ENCODE data around the gene CCDC57. TPM values are rescaled to one million over a fixed set of nuclear protein-coding genes. Genes with fewer than 3 reads are reported as not detected.
"Not testable (repeated sequence)": the region's sequence is repeated elsewhere in the genome, so short reads cannot be mapped to it uniquely, and the experiment has no call there.

The CCDC57 gene
- total RNA-seq, 5 donors from 2014 or later (not counting 1 experiment from before 2014, with no cell fraction given): 86.4 to 127 (median 103) TPM

GRCh38 chr17:82215095-82215971 is 2.7 kb upstream of the CCDC57 start:
- ChIA-PET POLR2A (no interaction called here), CTCF (no interaction called here)
- no peak overlapping the region for H3K4me3 ChIP-seq (ENCODE audit: control insufficient read depth in 1 of 2, extremely low read depth in 1 of 2, low read length in 1 of 2)
- Mint-ChIP-seq H3K27ac (peak overlapping the region in 1 of 2 donors; percentile 68), H3K4me3 (peak overlapping the region in 2 of 3 donors; percentile 24 to 72), H3K4me1 (peaks cover 14 to 44% (median 30%) of the 10 kb centered on the region in 3 donors), H3K36me3 (no peaks in the 10 kb centered on the region), H3K9me3 (no peaks in the 10 kb centered on the region), H3K27me3 (no peaks in the 10 kb centered on the region)
- H3K27ac ChIP-seq (ENCODE audit: low read length): peak overlapping the region; percentile 57
- peaks cover 12 to 61% of the 10 kb centered on the region in 2 experiments for H3K4me1 ChIP-seq (ENCODE audit: control insufficient read depth in 1 of 2, extremely low read depth in 1 of 2, insufficient read depth in 2 of 2, low read length in 2 of 2)
- ATAC-seq (replicated peaks in 1 of 4): no peak
- DNase-seq: no peak
- H3K27me3 ChIP-seq (replicated peaks in 1 of 2; ENCODE audit: control insufficient read depth in 2 of 2, extremely low read depth in 1 of 2, insufficient read depth in 2 of 2, low read length in 1 of 2): no peaks in the 10 kb centered on the region
- no peaks in the 10 kb centered on the region for H3K9me3 ChIP-seq
- WGBS (ENCODE audit: insufficient coverage): 90% methylated on average over 17 of the region's 25 CpGs
- H3K36me3 ChIP-seq (ENCODE audit: control insufficient read depth in 2 of 2, extremely low read depth in 1 of 2, insufficient read depth in 1 of 2, low read length in 1 of 2): no peaks in the 10 kb centered on the region

- H3K27ac Mint-ChIP-seq: peak overlapping the region; percentile 27 to 71
- no peak for DNase-seq
- ChIA-PET CTCF (no interaction called here), POLR2A (no interaction called here)
- H3K36me3 Mint-ChIP-seq: no peaks in the 10 kb centered on the region
- no peaks in the 10 kb centered on the region for H3K9me3 Mint-ChIP-seq
- H3K4me3 Mint-ChIP-seq: peak overlapping the region; percentile 65 to 73 (median 72)
- no peak for ATAC-seq (replicated peaks in 1 of 4)
- Histone ChIP-seq H3K4me3 (ENCODE audit: control insufficient read depth in 1 of 2, extremely low read depth in 1 of 2, low read length in 1 of 2) (no peak overlapping the region), H3K4me1 (ENCODE audit: control insufficient read depth in 1 of 2, extremely low read depth in 1 of 2, insufficient read depth in 2 of 2, low read length in 2 of 2) (peaks cover 12 to 61% of the 10 kb centered on the region in 2 experiments), H3K27me3 (replicated peaks in 1 of 2; ENCODE audit: control insufficient read depth in 2 of 2, extremely low read depth in 1 of 2, insufficient read depth in 2 of 2, low read length in 1 of 2) (no peaks in the 10 kb centered on the region), H3K27ac (ENCODE audit: low read length) (no peak overlapping the region), H3K36me3 (ENCODE audit: control insufficient read depth in 2 of 2, extremely low read depth in 1 of 2, insufficient read depth in 1 of 2, low read length in 1 of 2) (no peaks in the 10 kb centered on the region), H3K9me3 (no peaks in the 10 kb centered on the region)
- H3K4me1 Mint-ChIP-seq: peaks cover 14 to 49% (median 30%) of the 10 kb centered on the region in 3 donors
- no peaks in the 10 kb centered on the region for H3K27me3 Mint-ChIP-seq
- WGBS (ENCODE audit: insufficient coverage): 87% methylated on average over 10 of the region's 11 CpGs
These were observed 1.5 kb upstream of the CCDC57 start for GRCh38 chr17:82214012-82214628.

GRCh38 chr17:82213251-82214011 is 789 bp upstream of the CCDC57 start:
- CTCF ChIA-PET: no interaction called here
- POLR2A ChIA-PET: no interaction called here
- peaks cover 14 to 52% (median 32%) of the 10 kb centered on the region in 3 donors for H3K4me1 Mint-ChIP-seq
- WGBS (ENCODE audit: insufficient coverage): 29% methylated on average over 10 of the region's 37 CpGs
- H3K9me3 Mint-ChIP-seq: no peaks in the 10 kb centered on the region
- Histone ChIP-seq H3K27ac (ENCODE audit: low read length) (no peak overlapping the region), H3K36me3 (ENCODE audit: control insufficient read depth in 2 of 2, extremely low read depth in 1 of 2, insufficient read depth in 1 of 2, low read length in 1 of 2) (no peaks in the 10 kb centered on the region), H3K4me1 (ENCODE audit: control insufficient read depth in 1 of 2, extremely low read depth in 1 of 2, insufficient read depth in 2 of 2, low read length in 2 of 2) (peaks cover 12 to 61% of the 10 kb centered on the region in 2 experiments), H3K27me3 (replicated peaks in 1 of 2; ENCODE audit: control insufficient read depth in 2 of 2, extremely low read depth in 1 of 2, insufficient read depth in 2 of 2, low read length in 1 of 2) (no peaks in the 10 kb centered on the region), H3K4me3 (ENCODE audit: control insufficient read depth in 1 of 2, extremely low read depth in 1 of 2, low read length in 1 of 2) (peak overlapping the region; percentile 51 to 53), H3K9me3 (no peaks in the 10 kb centered on the region)
- ATAC-seq (replicated peaks in 1 of 4) (peak; percentile 1 to 56 (median 12)), DNase-seq (peak in 26 of 35 experiments; percentile 47 to 77 (median 59))
- H3K27ac Mint-ChIP-seq: peak overlapping the region; percentile 81 to 84
- H3K4me3 Mint-ChIP-seq: peak overlapping the region; percentile 71 to 83 (median 72)
- no peaks in the 10 kb centered on the region for H3K27me3 Mint-ChIP-seq
- H3K36me3 Mint-ChIP-seq: no peaks in the 10 kb centered on the region

DNA sequence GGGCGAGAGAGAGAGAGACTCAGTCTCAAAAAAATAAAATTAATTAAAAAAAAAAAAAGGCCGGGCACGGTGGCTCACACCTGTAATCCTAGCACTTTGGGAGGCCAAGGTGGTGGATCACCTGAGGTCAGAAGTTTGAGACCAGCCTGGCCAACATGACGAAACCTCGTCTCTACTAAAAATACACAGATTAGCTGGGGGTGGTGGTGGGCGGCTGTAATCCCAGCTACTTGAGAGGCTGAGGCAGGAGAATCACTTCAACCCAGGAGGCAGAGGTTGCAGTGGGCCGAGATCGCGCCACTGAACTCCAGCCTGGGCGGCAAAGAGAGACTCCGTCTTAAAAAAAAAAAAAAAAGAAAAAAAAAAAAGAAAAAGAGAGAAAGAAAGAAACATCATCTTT is 2.0 kb downstream of the CCDC57 start:
- H3K4me1 Mint-ChIP-seq: peaks cover 23 to 51% (median 37%) of the 10 kb centered on the region in 3 donors
- H3K9me3 Mint-ChIP-seq; H3K27me3 Mint-ChIP-seq; H3K9me3 ChIP-seq; DNase-seq; H3K27ac ChIP-seq (ENCODE audit: low read length); H3K36me3 ChIP-seq (ENCODE audit: control insufficient read depth in 2 of 2, extremely low read depth in 1 of 2, insufficient read depth in 1 of 2, low read length in 1 of 2); H3K4me3 Mint-ChIP-seq; H3K27me3 ChIP-seq (replicated peaks in 1 of 2; ENCODE audit: control insufficient read depth in 2 of 2, extremely low read depth in 1 of 2, insufficient read depth in 2 of 2, low read length in 1 of 2); H3K27ac Mint-ChIP-seq; H3K4me3 ChIP-seq (ENCODE audit: control insufficient read depth in 1 of 2, extremely low read depth in 1 of 2, low read length in 1 of 2); ATAC-seq (replicated peaks in 1 of 4); H3K36me3 Mint-ChIP-seq; POLR2A ChIA-PET: not testable (repeated sequence)
- CTCF ChIA-PET: interaction anchor here (0.6 to 0.7 kb wide), 2 partner anchors 10 to 28 kb away, joined by 3 read pairs; no protein-coding TSS in a partner anchor
- H3K4me1 ChIP-seq (ENCODE audit: control insufficient read depth in 1 of 2, extremely low read depth in 1 of 2, insufficient read depth in 2 of 2, low read length in 2 of 2): peaks cover 11 to 52% of the 10 kb centered on the region in 2 experiments
- WGBS (ENCODE audit: insufficient coverage): no CpG with 5 or more reads among the region's 11 CpGs

DNA sequence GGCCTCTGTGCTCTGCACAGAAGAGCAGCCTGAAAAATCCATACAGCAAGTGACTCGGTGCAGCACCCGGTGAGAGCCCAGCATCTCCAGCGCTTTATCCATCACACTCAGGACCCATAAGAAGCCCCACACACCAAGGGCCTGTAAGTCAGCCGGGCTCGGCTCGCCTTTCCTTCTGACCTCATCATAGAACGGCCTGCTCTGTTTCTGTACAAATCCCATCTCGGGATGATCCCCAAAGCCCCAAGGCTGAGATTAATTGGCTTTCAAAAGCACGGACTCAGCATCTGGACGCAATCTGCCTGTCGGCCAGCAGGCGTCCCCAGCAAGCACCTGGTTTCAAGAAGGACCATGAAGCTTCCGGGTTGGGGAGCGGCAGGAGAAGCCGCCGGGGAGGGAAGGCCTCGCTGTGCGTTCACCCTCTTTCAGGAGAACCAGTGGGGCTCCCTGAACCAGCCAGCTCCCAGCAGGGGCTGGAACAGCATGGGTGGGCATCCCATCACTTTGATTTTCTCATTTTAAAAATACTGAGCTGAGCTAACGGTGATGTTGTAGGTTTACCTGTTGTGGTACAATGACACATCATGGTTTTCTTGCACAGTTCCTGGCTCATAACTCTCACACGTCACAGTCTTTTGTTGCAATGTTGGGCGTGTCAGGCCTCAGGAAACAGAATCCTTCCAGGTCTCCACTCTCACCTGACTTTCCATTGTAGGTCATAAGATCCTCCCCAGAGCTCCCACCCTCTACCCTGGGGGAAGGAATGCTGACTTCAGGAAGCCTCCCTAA is 6.7 kb downstream of the CCDC57 start:
- no peaks in the 10 kb centered on the region for H3K36me3 ChIP-seq (ENCODE audit: control insufficient read depth in 2 of 2, extremely low read depth in 1 of 2, insufficient read depth in 1 of 2, low read length in 1 of 2)
- 13% methylated on average over 16 of the region's 21 CpGs for WGBS (ENCODE audit: insufficient coverage)
- no peaks in the 10 kb centered on the region for H3K27me3 Mint-ChIP-seq
- no peaks in the 10 kb centered on the region for H3K9me3 ChIP-seq
- DNase-seq: peak; percentile 64 to 88 (median 76)
- H3K4me3 Mint-ChIP-seq: peak overlapping the region; percentile 39 to 54 (median 40)
- no peaks in the 10 kb centered on the region for H3K9me3 Mint-ChIP-seq
- H3K27me3 ChIP-seq (replicated peaks in 1 of 2; ENCODE audit: control insufficient read depth in 2 of 2, extremely low read depth in 1 of 2, insufficient read depth in 2 of 2, low read length in 1 of 2): no peaks in the 10 kb centered on the region
- H3K4me3 ChIP-seq (ENCODE audit: control insufficient read depth in 1 of 2, extremely low read depth in 1 of 2, low read length in 1 of 2): peak overlapping the region in 1 of 2 donors; percentile 21
- ATAC-seq (replicated peaks in 1 of 4): peak; percentile 81 to 82 (median 82)
- peaks cover 38 to 50% (median 45%) of the 10 kb centered on the region in 3 donors for H3K4me1 Mint-ChIP-seq
- peak overlapping the region; percentile 96 to 97 for H3K27ac Mint-ChIP-seq
- H3K36me3 Mint-ChIP-seq: no peaks in the 10 kb centered on the region
- H3K4me1 ChIP-seq (ENCODE audit: control insufficient read depth in 1 of 2, extremely low read depth in 1 of 2, insufficient read depth in 2 of 2, low read length in 2 of 2): peaks cover 7 to 30% of the 10 kb centered on the region in 2 experiments
- POLR2A ChIA-PET: interaction anchor here in 1 of 2 donors (0.6 kb wide), 2 partner anchors 82 to 83 kb away, joined by 4 to 6 read pairs; no protein-coding TSS in a partner anchor
- CTCF ChIA-PET: interaction anchor here in 1 of 2 donors (0.6 to 1.0 kb wide), 9 partner anchors 23 to 168 kb away, joined by 3 to 6 read pairs (median 3); partner anchors contain the start of genes CD7, DCXR and SLC16A3
- peak overlapping the region; percentile 94 for H3K27ac ChIP-seq (ENCODE audit: low read length)
